ENCODE data around the gene ITPKB.

Gene ITPKB

GRCh38 chr1:226638001-226638601 is 101.0 kb downstream of the ITPKB start:
- TF ChIP-seq, protein P1, sequence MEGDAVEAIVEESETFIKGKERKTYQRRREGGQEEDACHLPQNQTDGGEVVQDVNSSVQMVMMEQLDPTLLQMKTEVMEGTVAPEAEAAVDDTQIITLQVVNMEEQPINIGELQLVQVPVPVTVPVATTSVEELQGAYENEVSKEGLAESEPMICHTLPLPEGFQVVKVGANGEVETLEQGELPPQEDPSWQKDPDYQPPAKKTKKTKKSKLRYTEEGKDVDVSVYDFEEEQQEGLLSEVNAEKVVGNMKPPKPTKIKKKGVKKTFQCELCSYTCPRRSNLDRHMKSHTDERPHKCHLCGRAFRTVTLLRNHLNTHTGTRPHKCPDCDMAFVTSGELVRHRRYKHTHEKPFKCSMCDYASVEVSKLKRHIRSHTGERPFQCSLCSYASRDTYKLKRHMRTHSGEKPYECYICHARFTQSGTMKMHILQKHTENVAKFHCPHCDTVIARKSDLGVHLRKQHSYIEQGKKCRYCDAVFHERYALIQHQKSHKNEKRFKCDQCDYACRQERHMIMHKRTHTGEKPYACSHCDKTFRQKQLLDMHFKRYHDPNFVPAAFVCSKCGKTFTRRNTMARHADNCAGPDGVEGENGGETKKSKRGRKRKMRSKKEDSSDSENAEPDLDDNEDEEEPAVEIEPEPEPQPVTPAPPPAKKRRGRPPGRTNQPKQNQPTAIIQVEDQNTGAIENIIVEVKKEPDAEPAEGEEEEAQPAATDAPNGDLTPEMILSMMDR (IDR thresholded peaks at IDR 0.05; ENCODE audit: low read length), result no peak
- TF ChIP-seq EZH2 (IDR thresholded peaks at IDR 0.05; ENCODE audit: borderline replicate concordance, low read length), result no peak
- Histone ChIP-seq H3K27me3 (ENCODE audit: insufficient read depth, low read length) (no peaks in the 10 kb centered on the region), H3K9me2 (ENCODE audit: low read depth, low read length) (no peaks in the 10 kb centered on the region), H3K4me3 (ENCODE audit: low read depth, low read length, poor library complexity, severe bottlenecking) (no peak overlapping the region), H3F3A (ENCODE audit: insufficient read depth, low read length) (no peaks in the 10 kb centered on the region), H4K20me1 (ENCODE audit: insufficient read depth, low read length) (no peaks in the 10 kb centered on the region), H3K9me3 (ENCODE audit: low read length) (no peaks in the 10 kb centered on the region), H2AFZ (ENCODE audit: low read length) (no peak overlapping the region), H3K9ac (ENCODE audit: low read length) (no peak overlapping the region), H3K4me1 (ENCODE audit: insufficient read depth, low read length, severe bottlenecking) (peaks cover 76% of the 10 kb centered on the region), H3K4me2 (ENCODE audit: low read length) (no peak overlapping the region), H3K79me2 (ENCODE audit: insufficient read depth, low read length) (no peaks in the 10 kb centered on the region), H3K27ac (ENCODE audit: low read depth, low read length, poor library complexity, severe bottlenecking) (peak overlapping the region; percentile 16), H3K36me3 (ENCODE audit: insufficient read depth, low read length) (peaks cover 84% of the 10 kb centered on the region)

DNA sequence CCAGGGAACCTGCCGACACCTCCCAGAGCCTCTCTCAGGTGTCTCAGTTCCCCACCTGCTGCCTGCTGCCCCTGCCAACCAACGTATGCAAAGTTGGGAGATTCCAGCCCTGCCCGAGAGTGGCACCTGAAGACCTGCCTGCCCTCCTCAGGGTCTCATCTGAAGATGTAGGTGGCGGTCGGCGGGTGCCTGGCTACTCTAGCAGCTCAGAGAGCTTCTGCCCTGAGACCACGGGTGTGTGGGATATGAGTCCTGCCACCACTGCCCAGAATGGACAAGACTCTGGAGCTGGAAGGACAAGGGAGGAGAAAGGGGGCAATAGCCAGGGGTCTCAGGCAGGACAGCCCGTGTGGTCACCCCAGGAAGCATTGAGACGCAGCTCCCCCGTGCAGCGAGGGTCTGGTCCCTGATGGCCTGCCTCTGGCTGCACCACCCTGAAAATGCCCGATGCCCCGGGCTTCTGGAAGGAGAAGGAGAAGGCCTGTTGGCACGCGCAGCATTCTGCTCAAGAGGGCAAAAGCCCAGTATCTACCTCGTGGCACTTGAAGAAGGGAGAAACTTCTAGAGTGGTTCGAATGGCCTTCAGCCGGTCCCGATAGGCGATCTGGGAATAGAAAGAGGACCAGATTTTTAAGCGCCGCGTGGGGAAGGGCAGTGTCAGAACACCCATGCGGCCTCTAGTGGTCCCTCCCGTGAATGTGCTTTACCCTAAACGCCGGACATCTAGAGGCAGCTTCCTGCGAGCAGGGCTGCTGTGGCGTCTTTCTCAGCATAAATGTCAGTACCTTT is 101.7 kb downstream of the ITPKB start:
- no peak overlapping the region for H3K4me2 ChIP-seq (ENCODE audit: low read length)
- H2AFZ ChIP-seq (ENCODE audit: low read length), result no peak overlapping the region
- H4K20me1 ChIP-seq (ENCODE audit: insufficient read depth, low read length), result no peaks in the 10 kb centered on the region
- no peaks in the 10 kb centered on the region for H3K9me3 ChIP-seq (ENCODE audit: low read length)
- TF ChIP-seq, protein P1 (IDR thresholded peaks at IDR 0.05; ENCODE audit: low read length), result peak; percentile 45; the same call in 1 of the 2 replicates
- TF ChIP-seq EZH2 (IDR thresholded peaks at IDR 0.05; ENCODE audit: borderline replicate concordance, low read length), result no peak
- no peaks in the 10 kb centered on the region for H3K27me3 ChIP-seq (ENCODE audit: insufficient read depth, low read length)
- H3K4me1 ChIP-seq (ENCODE audit: insufficient read depth, low read length, severe bottlenecking), result peaks cover 77% of the 10 kb centered on the region
- H3K9ac ChIP-seq (ENCODE audit: low read length), result peak overlapping the region; percentile 4; the same call in 1 of the 2 replicates
- H3K27ac ChIP-seq (ENCODE audit: low read depth, low read length, poor library complexity, severe bottlenecking), result peak overlapping the region; percentile 50
- H3K79me2 ChIP-seq (ENCODE audit: insufficient read depth, low read length), result no peaks in the 10 kb centered on the region
- H3F3A ChIP-seq (ENCODE audit: insufficient read depth, low read length), result no peaks in the 10 kb centered on the region
- H3K36me3 ChIP-seq (ENCODE audit: insufficient read depth, low read length), result peaks cover 83% of the 10 kb centered on the region
- H3K4me3 ChIP-seq (ENCODE audit: low read depth, low read length, poor library complexity, severe bottlenecking), result no peak overlapping the region
- no peaks in the 10 kb centered on the region for H3K9me2 ChIP-seq (ENCODE audit: low read depth, low read length)

- Histone ChIP-seq H3K9ac (ENCODE audit: low read length) (no peak overlapping the region), H3K27me3 (ENCODE audit: insufficient read depth, low read length) (no peaks in the 10 kb centered on the region), H3K79me2 (ENCODE audit: insufficient read depth, low read length) (no peaks in the 10 kb centered on the region), H3K4me2 (ENCODE audit: low read length) (no peak overlapping the region), H3K4me1 (ENCODE audit: insufficient read depth, low read length, severe bottlenecking) (peaks cover 76% of the 10 kb centered on the region), H3K27ac (ENCODE audit: low read depth, low read length, poor library complexity, severe bottlenecking) (peak overlapping the region; percentile 50), H3F3A (ENCODE audit: insufficient read depth, low read length) (no peaks in the 10 kb centered on the region), H3K4me3 (ENCODE audit: low read depth, low read length, poor library complexity, severe bottlenecking) (no peak overlapping the region), H2AFZ (ENCODE audit: low read length) (no peak overlapping the region), H3K9me3 (ENCODE audit: low read length) (no peaks in the 10 kb centered on the region), H4K20me1 (ENCODE audit: insufficient read depth, low read length) (no peaks in the 10 kb centered on the region), H3K36me3 (ENCODE audit: insufficient read depth, low read length) (peaks cover 83% of the 10 kb centered on the region), H3K9me2 (ENCODE audit: low read depth, low read length) (no peaks in the 10 kb centered on the region)
- TF ChIP-seq EZH2 (IDR thresholded peaks at IDR 0.05; ENCODE audit: borderline replicate concordance, low read length), result no peak
- TF ChIP-seq, protein P1 (IDR thresholded peaks at IDR 0.05; ENCODE audit: low read length), result no peak
Observed at GRCh38 chr1:226636847-226637096, 102.3 kb downstream of the ITPKB start.
